AG09309 (cell line): ENCODE data around the gene GNG12.

Experiments
- DNase-seq: peaks from one replicate; pipeline ENCODE4 v3.0.0-alpha.2; 2010; ENCODE audit warnings: low read depth
- H3K4me3 ChIP-seq: 2 replicates; pipeline ENCODE4 v1.5.1; 2011; ENCODE audit warnings: mild to moderate bottlenecking, low read depth, low read length, moderate library complexity; ENCODE audit not compliant: control insufficient read depth
- CTCF ChIP-seq: IDR thresholded peaks from 2 replicates; pipeline ENCODE4 v1.5.1; 2011; ENCODE audit warnings: mild to moderate bottlenecking, low read depth, low read length, inconsistent platforms; ENCODE audit not compliant: insufficient read depth, control insufficient read depth; ENCODE audit errors: missing control alignments

The GNG12 gene

GRCh38 chr1:67863637-67864036 is 30.4 kb upstream of the GNG12 start:
- no peak for TF ChIP-seq CTCF

GRCh38 chr1:67862685-67863084 is 29.4 kb upstream of the GNG12 start:
- no peak for TF ChIP-seq CTCF
- no peak for DNase-seq
- H3K4me3 ChIP-seq: no peak overlapping the region

More at GRCh38 chr1:67863637-67864036, 30.4 kb upstream of the GNG12 start:
- no peak overlapping the region for H3K4me3 ChIP-seq
- no peak for DNase-seq

- H3K4me3 ChIP-seq: no peak overlapping the region
- no peak for TF ChIP-seq CTCF
- no peak for DNase-seq
Observed at GRCh38 chr1:67861856-67862516, 28.7 kb upstream of the GNG12 start.

GRCh38 chr1:67860776-67861175 is 27.5 kb upstream of the GNG12 start:
- DNase-seq: no peak
- H3K4me3 ChIP-seq: no peak overlapping the region
- TF ChIP-seq CTCF: no peak

DNA sequence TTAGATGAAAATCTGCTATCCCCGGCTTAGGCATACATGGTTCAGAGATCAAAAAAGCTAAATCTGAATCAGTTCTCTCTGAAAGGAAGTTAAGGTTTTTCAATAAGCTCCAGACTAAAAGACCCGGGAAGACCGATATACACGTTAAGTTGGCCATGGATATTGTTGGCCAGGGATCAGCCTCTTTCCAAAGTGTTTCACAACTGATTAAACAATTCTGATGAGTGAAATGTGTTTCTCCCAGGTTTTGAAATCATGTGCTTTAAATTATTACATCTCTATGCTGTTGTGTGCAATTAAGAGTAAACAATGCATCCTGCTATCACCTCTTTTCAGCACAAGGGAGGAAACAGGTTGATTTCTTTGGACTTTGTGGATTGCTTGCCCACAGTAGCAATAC is 23.7 kb upstream of the GNG12 start:
- no peak overlapping the region for H3K4me3 ChIP-seq
- no peak for TF ChIP-seq CTCF
- no peak for DNase-seq

GRCh38 chr1:67855961-67856360 is 22.7 kb upstream of the GNG12 start:
- no peak for TF ChIP-seq CTCF
- DNase-seq: no peak
- H3K4me3 ChIP-seq: no peak overlapping the region
